Choroid plexus epithelial cell (primary cell): ENCODE data around the gene MGAT4A.

Experiments
- DNase-seq: peaks from one replicate; pipeline ENCODE4 v3.0.0-alpha.2; 2010; ENCODE audit warnings: low read depth
- H3K4me3 ChIP-seq: 2 replicates; pipeline ENCODE4 v1.5.1; 2011; ENCODE audit warnings: low read depth, mild to moderate bottlenecking, control low read depth, low read length, moderate library complexity
- CTCF ChIP-seq: conservative IDR thresholded peaks from 2 replicates; pipeline ENCODE4 v1.5.1; 2011; ENCODE audit warnings: low read depth, mild to moderate bottlenecking, control low read depth, inconsistent platforms, low read length, moderate library complexity

MGAT4A gene

DNA sequence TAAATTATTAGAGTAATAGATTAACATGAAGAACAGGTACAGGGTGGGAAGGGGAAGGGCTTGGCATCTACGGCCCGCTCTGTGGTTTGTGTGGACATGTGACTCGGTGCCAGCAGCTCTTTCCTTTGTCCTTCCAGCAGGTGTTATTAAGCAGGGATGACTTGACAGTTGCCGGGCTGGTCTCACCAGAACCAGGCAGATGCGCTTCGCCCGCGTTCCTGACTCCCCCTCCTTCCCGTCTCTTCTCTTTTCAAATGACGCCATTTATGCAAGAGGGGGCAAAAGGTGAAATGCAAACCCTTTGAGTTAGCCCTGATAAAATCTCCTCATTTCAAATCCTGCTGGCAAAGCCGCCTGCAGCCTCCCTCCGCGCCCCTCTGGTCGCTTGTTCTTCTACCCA, 38.9 kb upstream of the MGAT4A start:
- no peak for TF ChIP-seq CTCF
- no peak overlapping the region for H3K4me3 ChIP-seq
- no peak for DNase-seq

- no peak for DNase-seq
- TF ChIP-seq CTCF, result no peak
- H3K4me3 ChIP-seq, result no peak overlapping the region
Observed at GRCh38 chr2:98769114-98769476, 38.2 kb upstream of the MGAT4A start.

DNA sequence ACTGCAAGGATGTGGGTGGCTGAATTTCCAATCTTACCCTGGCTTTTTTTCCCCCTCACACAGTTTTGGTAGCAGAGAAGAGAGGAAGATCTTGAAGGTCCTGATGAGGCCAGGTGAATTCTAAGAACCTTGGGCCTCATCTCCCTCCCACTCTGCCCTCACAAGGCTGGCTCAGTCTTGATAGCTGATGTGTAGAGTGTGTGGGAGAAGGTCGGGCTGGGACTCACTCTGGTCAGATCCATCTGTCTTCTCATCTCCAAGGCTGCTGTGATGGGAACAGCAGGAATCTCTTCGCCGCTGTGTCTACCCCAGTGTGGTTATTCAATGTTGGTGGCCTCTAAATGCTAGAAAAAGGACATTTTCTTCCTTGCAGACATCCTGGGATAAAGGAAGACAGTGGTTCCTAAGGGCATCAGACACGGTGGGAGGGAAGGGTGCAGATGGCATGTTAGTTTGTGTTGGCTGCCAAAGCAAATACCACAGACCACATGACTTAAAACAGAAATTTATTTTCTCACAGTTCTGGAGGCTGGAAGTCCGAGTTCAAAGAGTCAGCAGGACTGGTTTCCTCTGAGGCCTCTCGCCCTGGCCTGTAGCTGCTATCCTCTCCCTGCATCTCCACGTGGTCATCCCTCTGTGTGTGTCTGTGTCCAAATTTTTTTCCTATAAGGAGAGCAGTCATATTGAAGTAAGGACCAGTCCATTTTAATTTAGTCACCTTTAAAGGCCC, 37.6 kb upstream of the MGAT4A start:
- H3K4me3 ChIP-seq, result no peak overlapping the region
- TF ChIP-seq CTCF, result no peak
- DNase-seq, result peak; percentile 52

DNA sequence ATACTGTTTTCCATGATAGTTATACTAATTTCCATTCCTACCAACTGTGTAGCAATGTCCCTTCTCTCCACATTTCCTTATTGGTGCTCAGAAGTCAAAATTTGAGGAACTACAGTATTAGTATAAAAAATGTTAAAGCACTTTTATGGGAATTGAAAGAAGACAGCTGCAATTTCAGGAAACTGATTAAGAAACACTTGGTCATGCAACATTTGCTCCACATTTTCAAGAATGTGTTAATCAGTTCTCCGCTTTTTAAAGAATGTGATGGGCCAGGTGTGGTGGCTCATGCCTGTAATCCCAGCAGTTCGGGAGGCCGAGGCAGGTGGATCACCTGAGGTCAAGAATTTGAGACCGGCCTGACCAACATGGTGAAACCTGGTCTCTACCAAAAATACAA, 33.6 kb upstream of the MGAT4A start:
- DNase-seq, result no peak
- no peak for TF ChIP-seq CTCF
- H3K4me3 ChIP-seq, result no peak overlapping the region

- no peak for TF ChIP-seq CTCF
- no peak for DNase-seq
Observed at GRCh38 chr2:98763209-98763951, 32.4 kb upstream of the MGAT4A start.

GRCh38 chr2:98761909-98762308, 31.0 kb upstream of the MGAT4A start:
- H3K4me3 ChIP-seq, result no peak overlapping the region
- DNase-seq, result no peak
- TF ChIP-seq CTCF, result no peak

More at GRCh38 chr2:98763209-98763951, 32.4 kb upstream of the MGAT4A start:
- no peak overlapping the region for H3K4me3 ChIP-seq

DNA sequence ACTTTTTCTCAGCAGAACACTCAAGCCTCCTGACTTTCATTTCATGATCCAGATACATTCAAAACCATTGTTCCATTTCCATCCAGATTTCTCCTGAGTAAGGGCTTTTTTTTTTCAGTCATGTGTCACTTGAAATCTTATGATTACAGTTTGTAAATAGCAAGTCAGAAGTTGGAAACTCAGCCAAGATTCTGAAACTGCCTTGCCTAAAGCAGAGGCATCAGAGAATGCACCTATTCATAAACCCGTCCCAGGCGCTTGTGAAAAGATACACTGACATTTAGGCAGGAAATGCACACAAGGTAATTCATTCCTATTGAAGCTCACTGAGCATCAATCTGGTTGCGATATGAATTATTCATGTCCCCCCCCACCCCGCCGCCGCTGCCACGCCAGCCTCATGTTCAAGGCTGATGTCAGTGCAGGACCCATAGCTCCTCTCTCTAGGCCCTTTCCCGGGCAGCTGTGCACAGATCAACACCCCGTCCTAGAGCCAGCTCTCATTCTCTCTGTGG, 30.4 kb upstream of the MGAT4A start:
- no peak for TF ChIP-seq CTCF
- no peak for DNase-seq
- no peak overlapping the region for H3K4me3 ChIP-seq
